COLO829 (cell line): ENCODE measurements around the gene BUB1B.

Experiments used
- DNase-seq: peaks from one replicate; pipeline ENCODE4 v3.0.0; 2012; ENCODE audit warnings: low spot score

The BUB1B gene

GRCh38 chr15:40240619-40241221 lies 79.9 kb downstream of the BUB1B start:
- DNase-seq, result no peak

DNA sequence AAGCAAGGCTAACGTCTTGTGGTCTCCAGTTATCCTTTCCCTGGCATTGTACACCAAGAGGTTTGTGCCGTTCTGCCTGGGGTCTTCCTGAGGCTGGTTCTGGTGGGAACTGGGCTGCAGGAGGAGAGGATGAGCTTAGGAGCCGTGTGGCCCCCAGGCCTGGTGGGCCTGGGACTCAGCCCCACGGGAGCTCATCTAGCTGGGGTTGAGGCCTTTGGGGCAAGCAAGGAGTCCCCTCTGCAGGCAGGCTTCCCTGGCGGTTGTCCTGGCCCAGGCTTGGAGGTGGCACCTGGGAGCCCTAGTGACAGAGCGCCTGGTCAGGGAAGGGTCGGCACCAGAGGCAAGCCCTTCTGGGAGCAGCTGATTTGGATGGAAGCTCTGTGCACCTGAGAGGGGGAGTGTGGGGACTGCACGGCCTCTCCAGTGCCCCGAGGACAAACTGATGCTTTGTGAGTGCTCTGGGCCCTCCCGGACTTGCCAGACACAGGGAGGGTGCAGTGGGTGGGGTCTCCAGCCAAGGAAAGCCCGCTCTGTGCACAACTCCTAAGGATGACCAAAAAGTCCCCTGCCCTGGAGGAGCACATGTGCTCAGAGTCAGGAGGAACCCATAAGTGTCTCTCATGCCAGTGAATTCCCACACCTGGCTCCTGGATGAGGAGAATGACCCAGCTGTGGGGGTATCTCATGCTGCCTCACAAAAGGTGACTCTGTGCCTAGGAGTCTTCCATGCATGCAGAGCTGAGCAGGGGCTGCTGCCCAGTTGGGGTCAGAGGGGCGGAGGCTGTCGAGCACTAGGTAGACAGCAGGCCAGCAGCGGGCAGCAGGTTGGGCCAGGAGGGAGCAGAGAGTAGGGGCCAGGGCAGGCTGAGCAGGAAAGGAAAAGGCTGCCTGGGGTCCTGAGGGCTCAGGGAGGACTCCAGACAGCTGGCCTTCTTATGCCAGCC lies 80.7 kb downstream of the BUB1B start:
- DNase-seq, result no peak

- no peak for DNase-seq
Observed at GRCh38 chr15:40242213-40242599, 81.3 kb downstream of the BUB1B start.

GRCh38 chr15:40242601-40243000 lies 81.7 kb downstream of the BUB1B start:
- no peak for DNase-seq

GRCh38 chr15:40243126-40243810 lies 82.4 kb downstream of the BUB1B start:
- no peak for DNase-seq

- DNase-seq, result no peak
Observed at GRCh38 chr15:40244961-40245523, 84.2 kb downstream of the BUB1B start.

DNA sequence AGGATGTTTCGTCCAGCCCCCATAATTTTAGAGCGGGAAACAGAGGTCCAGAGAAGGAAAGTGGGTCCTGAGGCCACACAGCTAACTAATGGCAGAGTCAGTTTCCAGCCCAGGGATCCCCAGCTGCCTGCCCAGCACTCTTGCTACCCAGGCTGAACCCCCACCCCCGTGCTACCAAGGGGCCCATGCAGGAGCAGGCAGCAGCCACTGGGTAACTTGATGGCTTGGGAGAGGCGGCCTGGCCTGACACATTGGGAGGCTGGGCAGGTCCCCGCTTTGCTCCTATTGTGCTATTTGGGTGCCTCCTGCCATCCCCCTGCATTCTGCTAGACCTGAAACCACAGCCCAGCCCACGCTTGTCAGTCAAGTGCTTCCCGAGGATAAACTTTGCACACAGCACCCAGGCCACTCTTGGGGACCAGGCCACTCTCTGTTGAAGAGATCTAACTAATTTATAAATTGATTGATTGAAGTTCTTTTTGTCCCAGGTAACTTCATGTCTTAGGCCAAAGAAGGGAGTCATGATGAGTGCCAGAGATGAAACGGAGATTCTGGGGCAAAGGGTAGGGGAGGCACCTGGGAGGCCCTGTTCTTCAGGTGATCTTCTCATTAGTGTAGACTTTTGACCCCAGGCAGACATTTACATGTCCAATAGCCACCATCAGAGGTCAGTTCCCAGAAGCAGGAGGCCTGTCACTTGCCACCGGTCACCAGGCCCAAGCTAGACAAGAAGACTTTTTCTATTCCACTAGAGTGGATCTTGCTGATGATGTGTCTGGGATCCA lies 85.0 kb downstream of the BUB1B start:
- no peak for DNase-seq

GRCh38 chr15:40246496-40247280 lies 85.8 kb downstream of the BUB1B start:
- DNase-seq, result no peak

DNA sequence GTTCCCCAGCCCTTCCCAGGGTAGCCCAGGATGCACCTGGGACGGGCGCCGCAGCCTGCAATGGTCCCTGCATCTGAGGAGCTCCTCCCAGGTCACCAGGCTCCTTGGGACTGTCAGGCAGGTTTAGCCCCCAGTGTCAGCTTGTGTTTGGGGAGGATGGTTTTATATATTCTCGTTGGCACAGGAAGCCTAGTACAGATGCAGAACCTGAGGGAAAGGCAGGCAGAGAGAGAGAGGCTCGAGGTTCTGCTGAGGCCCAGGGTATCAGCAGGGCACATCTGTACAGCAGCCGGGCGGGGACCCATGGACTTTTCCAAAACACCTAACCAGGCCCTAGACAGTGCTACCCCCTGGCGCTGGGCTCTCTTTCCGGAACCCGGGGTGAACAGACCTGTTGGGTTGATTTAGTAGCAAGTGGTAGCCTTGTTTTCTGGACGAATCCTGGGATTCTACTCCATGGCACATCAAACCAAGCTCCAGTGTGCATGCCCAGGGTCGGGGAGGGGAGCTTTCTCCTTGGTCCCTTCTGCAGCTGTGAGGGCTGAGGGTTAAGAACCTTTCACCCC lies 86.6 kb downstream of the BUB1B start:
- no peak for DNase-seq

GRCh38 chr15:40248006-40248783 lies 87.3 kb downstream of the BUB1B start:
- DNase-seq, result no peak

DNA sequence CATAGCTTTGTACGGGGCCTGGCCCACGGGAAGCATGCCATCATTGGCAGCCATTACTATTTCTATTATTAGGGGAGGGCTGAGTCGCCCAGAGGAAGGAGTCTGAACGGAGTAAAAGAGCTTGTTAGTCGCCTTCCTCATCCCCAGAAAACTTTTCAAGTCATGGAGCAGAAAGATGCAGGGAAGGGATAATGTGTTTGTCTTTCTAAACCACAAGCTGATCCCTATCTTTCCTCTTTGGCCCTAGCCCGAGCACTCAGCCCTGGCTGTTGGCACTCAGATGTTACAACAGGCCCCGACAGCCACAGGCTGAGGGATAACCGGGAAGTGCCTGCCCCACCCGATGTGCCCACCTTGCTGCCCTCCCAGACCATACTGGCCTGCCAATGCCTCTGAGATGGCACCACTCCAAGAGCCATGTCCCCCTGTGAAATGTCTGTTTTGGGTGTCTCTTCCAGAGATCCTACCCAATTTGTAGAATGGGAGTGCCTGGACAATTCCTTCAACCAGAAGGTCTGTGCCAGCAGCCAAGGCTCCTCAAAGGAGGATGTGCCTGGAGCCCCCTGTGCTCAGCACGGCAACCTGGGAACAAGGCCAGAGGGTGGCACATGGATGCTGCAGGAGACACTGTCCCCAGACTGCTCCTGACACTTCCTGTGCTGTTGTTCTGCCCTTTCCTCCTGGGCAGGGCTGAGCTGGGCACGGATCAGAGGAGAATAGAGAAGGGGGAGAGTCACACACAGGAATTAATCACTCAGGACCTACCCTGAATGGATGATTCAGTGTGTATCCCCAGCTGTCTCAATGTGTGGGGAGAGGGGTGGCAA lies 88.8 kb downstream of the BUB1B start:
- DNase-seq, result no peak

DNA sequence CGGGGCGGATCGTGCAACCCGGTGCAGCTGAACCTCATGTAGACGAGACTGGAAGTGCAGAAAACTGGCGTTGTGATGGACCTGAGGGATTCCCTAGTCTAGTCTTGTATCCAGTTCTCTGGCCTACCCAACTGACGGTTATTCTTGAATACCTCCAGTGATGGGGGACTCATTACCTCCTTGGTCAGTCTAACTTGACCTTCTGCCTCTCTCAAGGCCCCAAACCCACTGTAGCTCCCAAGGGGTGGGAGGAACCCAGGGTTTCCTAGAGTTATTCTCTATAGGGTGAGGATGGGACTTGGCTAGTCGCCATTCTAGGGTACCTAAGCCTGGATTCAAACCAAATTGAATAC lies 89.4 kb downstream of the BUB1B start:
- no peak for DNase-seq

GRCh38 chr15:40250771-40251483 lies 90.1 kb downstream of the BUB1B start:
- no peak for DNase-seq

GRCh38 chr15:40251486-40252140 lies 90.7 kb downstream of the BUB1B start:
- DNase-seq, result no peak

DNA sequence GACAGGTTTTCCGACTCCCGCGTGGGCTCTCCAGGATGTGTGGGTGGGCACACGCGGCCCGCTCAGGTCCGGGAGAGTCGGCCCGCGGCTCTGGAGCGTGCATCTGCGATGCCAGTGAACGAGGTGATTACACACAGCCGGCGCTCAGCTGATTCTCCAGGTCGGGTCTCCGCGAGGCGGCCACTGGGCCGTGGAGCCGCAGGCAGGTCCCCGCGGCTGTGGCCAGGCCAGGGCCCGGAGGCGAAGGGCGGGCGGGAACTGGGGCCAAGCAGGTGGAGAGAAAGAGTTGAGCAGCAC lies 91.2 kb downstream of the BUB1B start:
- DNase-seq, result no peak

DNA sequence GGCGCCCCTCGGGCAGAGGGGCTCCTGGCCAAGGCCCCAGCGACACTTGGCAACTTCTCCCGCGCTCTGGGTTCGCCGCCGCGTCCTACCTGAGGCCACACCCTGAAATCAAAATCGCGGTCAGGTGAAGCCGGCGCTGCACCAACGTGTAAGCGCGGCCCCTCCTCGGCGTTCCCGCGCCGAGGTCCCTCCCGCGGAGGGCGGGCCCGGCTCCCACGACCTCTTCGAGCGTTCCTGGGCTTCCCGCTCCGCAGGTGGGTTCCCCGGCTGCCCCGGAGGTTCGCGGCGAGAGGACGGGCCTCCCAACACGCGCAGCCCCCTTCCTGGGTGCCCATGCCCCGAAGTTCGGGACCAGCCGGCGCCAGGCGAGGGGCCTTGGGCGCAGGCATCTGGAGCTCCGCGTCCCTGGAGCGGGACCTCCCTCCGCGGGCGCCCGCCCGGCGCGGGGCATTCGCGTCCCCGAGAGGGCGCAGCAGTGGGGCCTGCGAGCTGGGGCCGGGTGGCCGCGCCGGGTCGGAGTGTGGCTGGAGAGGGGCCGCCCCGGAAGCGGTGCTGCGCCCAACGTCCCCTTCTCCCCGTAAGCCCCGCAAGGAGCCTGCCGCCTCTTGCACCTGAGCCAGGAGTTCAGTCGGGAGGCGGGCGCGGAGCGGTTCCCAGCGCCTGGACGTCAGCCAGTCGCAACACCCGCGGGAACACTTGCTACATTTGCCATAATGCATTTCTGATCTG lies 91.7 kb downstream of the BUB1B start:
- no peak for DNase-seq

- no peak for DNase-seq
Observed at GRCh38 chr15:40253167-40253790, 92.4 kb downstream of the BUB1B start.
